HG03097 (cell line): ENCODE measurements around the gene SNAP29.
"Not testable (repeated sequence)": the region's sequence is repeated elsewhere in the genome, so short reads cannot be mapped to it uniquely, and the experiment has no call there.

ENCODE experiments used
- ATAC-seq: cut with Tn5 transposase; IDR thresholded peaks from one replicate; pipeline ENCODE4 v1.9.1; 2021; ENCODE audit not compliant: unreplicated experiment, low FRiP score

SNAP29 gene

GRCh38 chr22:20858615-20859416 lies at the start of gene SNAP29, which contains the start of gene PI4KA:
Gene SNAP29, plus strand, starts transcription at chr22:20859007. Its CDS starts 104 bp downstream, at chr22:20859111.
Gene PI4KA, minus strand, starts transcription at chr22:20858811. Its CDS starts 86 bp downstream, at chr22:20858725.
- ATAC-seq = peak; percentile 91

GRCh38 chr22:20809538-20810185 lies 49.1 kb upstream of the SNAP29 start:
- no peak for ATAC-seq

GRCh38 chr22:20810645-20811044 lies 48.2 kb upstream of the SNAP29 start:
- ATAC-seq = no peak

- ATAC-seq = no peak
These were observed 47.6 kb upstream of the SNAP29 start for GRCh38 chr22:20811171-20811570.

GRCh38 chr22:20811971-20812660 lies 46.7 kb upstream of the SNAP29 start:
- ATAC-seq = no peak

- no peak for ATAC-seq
These were observed 45.8 kb upstream of the SNAP29 start for GRCh38 chr22:20813056-20813455.

- no peak for ATAC-seq
These were observed 44.5 kb upstream of the SNAP29 start for GRCh38 chr22:20814221-20814808.

GRCh38 chr22:20815477-20816050 lies 43.2 kb upstream of the SNAP29 start:
- ATAC-seq = no peak

GRCh38 chr22:20816559-20816958 lies 42.2 kb upstream of the SNAP29 start:
- ATAC-seq = no peak

GRCh38 chr22:20818471-20818870 lies 40.3 kb upstream of the SNAP29 start:
- ATAC-seq = no peak

- no peak for ATAC-seq
These were observed 39.3 kb upstream of the SNAP29 start for GRCh38 chr22:20819471-20819870.

- not testable (repeated sequence) for ATAC-seq
These were observed 37.0 kb upstream of the SNAP29 start for GRCh38 chr22:20821717-20822239.

- ATAC-seq = no peak
These were observed 36.6 kb upstream of the SNAP29 start for GRCh38 chr22:20822240-20822639.

- ATAC-seq = no peak
These were observed 35.5 kb upstream of the SNAP29 start for GRCh38 chr22:20823264-20823663.

GRCh38 chr22:20825216-20825615 lies 33.6 kb upstream of the SNAP29 start:
- not testable (repeated sequence) for ATAC-seq

GRCh38 chr22:20825624-20826023 lies 33.2 kb upstream of the SNAP29 start:
- ATAC-seq = no peak

- not testable (repeated sequence) for ATAC-seq
These were observed 32.2 kb upstream of the SNAP29 start for GRCh38 chr22:20826373-20827152.

GRCh38 chr22:20829491-20830134 lies 29.2 kb upstream of the SNAP29 start:
- no peak for ATAC-seq

- no peak for ATAC-seq
These were observed 25.6 kb upstream of the SNAP29 start for GRCh38 chr22:20833225-20833665.
